GM18498 (cell line): ENCODE measurements around the gene KLHL36.
A peak's percentile ranks its signal among the peaks of the same experiment; 100 is the strongest.

Experiments used
- ATAC-seq: cut with Tn5 transposase; IDR thresholded peaks from one replicate; pipeline ENCODE4 v1.9.1; 2021; ENCODE audit warnings: mild to moderate bottlenecking, moderate library complexity; ENCODE audit not compliant: unreplicated experiment

KLHL36 gene

GRCh38 chr16:84647828-84648594 lies at the start of gene KLHL36:
TSS of gene KLHL36 (plus strand) at chr16:84648511. CDS start at chr16:84650868, 2,357 bp downstream.
- peak; percentile 91 for ATAC-seq

GRCh38 chr16:84599521-84600202 lies 48.6 kb upstream of the KLHL36 start:
- peak; percentile 64 for ATAC-seq

GRCh38 chr16:84600343-84601229 lies 47.7 kb upstream of the KLHL36 start:
- ATAC-seq: peak; percentile 59

GRCh38 chr16:84603140-84603816 lies 45.0 kb upstream of the KLHL36 start:
- ATAC-seq: no peak

- no peak for ATAC-seq
Measured at GRCh38 chr16:84603940-84604339, 44.4 kb upstream of the KLHL36 start.

- no peak for ATAC-seq
Measured at GRCh38 chr16:84604477-84605013, 43.8 kb upstream of the KLHL36 start.

- no peak for ATAC-seq
Measured at GRCh38 chr16:84605339-84605848, 42.9 kb upstream of the KLHL36 start.

GRCh38 chr16:84606081-84606875 lies 42.0 kb upstream of the KLHL36 start:
- no peak for ATAC-seq

GRCh38 chr16:84607061-84607460 lies 41.2 kb upstream of the KLHL36 start:
- no peak for ATAC-seq

GRCh38 chr16:84607694-84608093 lies 40.6 kb upstream of the KLHL36 start:
- peak; percentile 67 for ATAC-seq

GRCh38 chr16:84608282-84608681 lies 40.0 kb upstream of the KLHL36 start:
- no peak for ATAC-seq

- no peak for ATAC-seq
Measured at GRCh38 chr16:84609563-84610177, 38.6 kb upstream of the KLHL36 start.

GRCh38 chr16:84610376-84610775 lies 37.9 kb upstream of the KLHL36 start:
- ATAC-seq: no peak

- no peak for ATAC-seq
Measured at GRCh38 chr16:84611041-84611440, 37.3 kb upstream of the KLHL36 start.

- no peak for ATAC-seq
Measured at GRCh38 chr16:84612686-84613085, 35.6 kb upstream of the KLHL36 start.

- no peak for ATAC-seq
Measured at GRCh38 chr16:84613408-84614072, 34.8 kb upstream of the KLHL36 start.

GRCh38 chr16:84614073-84614459 lies 34.2 kb upstream of the KLHL36 start:
- ATAC-seq: no peak

- no peak for ATAC-seq
Measured at GRCh38 chr16:84614623-84614967, 33.7 kb upstream of the KLHL36 start.
